Spleen (tissue), 11 donors: ENCODE measurements around the gene CEP68. TPM values are rescaled to one million over a fixed set of nuclear protein-coding genes. Genes with fewer than 3 reads are reported as not detected.
A peak's percentile ranks its signal among the peaks of the same experiment; 100 is the strongest.
"Not testable (repeated sequence)": the region's sequence is repeated elsewhere in the genome, so short reads cannot be mapped to it uniquely, and the experiment has no call there.

ENCODE experiments used
- DNase-seq: peaks from one replicate; pipeline ENCODE4 v3.0.0-alpha.2; 2020
- H3K27ac ChIP-seq, 8 donors: fragments of 200-600 bp; sonication (generic) in 7 of 8; 1 replicate in 4 of 8; 2 replicates in 4 of 8; pipeline versions ENCODE4 v1.5.0 to v1.8.0; 2016 to 2021; ENCODE audit warnings: inconsistent platforms in 4 of 8, mild to moderate bottlenecking in 4 of 8, moderate library complexity in 1 of 8
- H3K27me3 ChIP-seq, 7 donors: fragments of 200-600 bp; sonication (generic) in 6 of 7; replicated peaks in 1 of 7; 1 replicate in 4 of 7; 2 replicates in 3 of 7; pipeline versions ENCODE4 v1.5.0 to v1.8.0; 2016 to 2021; ENCODE audit warnings: inconsistent platforms in 3 of 7, mild to moderate bottlenecking in 1 of 7
- H3K36me3 ChIP-seq, 6 donors: fragments of 200-600 bp; sonication (generic) in 5 of 6; 1 replicate in 4 of 6; 2 replicates in 2 of 6; pipeline versions ENCODE4 v1.5.0 to v1.8.0; 2016 to 2021; ENCODE audit warnings: inconsistent platforms in 2 of 6
- H3K4me1 ChIP-seq, 6 donors: fragments of 200-600 bp; sonication (generic) in 5 of 6; 1 replicate in 3 of 6; 2 replicates in 3 of 6; pipeline versions ENCODE4 v1.5.0 to v1.8.0; 2016 to 2021; ENCODE audit warnings: inconsistent platforms in 3 of 6
- H3K4me3 ChIP-seq, 8 donors: fragments of 200-600 bp; sonication (generic) in 7 of 8; 1 replicate in 4 of 8; 2 replicates in 4 of 8; pipeline versions ENCODE4 v1.5.0 to v1.8.0; 2016 to 2021; ENCODE audit warnings: inconsistent platforms in 4 of 8, mild to moderate bottlenecking in 4 of 8, moderate library complexity in 2 of 8
- H3K9me3 ChIP-seq, 8 donors: fragments of 200-600 bp; sonication (generic) in 7 of 8; 1 replicate in 4 of 8; 2 replicates in 4 of 8; pipeline versions ENCODE4 v1.5.0 to v1.8.0; 2016 to 2021; ENCODE audit warnings: inconsistent platforms in 4 of 8
- CTCF ChIP-seq, 11 experiments: fragments of 200-600 bp in 7 of 11; fragments of 450-650 bp in 4 of 11; sonication (generic) in 4 of 11; IDR thresholded peaks in 8 of 11; conservative IDR thresholded peaks in 3 of 11; 1 replicate in 7 of 11; 2 replicates in 4 of 11; pipeline versions ENCODE4 v1.4.0 to v1.8.0; 2016 to 2021; ENCODE audit warnings: antibody characterized with exemption in 11 of 11, inconsistent platforms in 4 of 11, mild to moderate bottlenecking in 1 of 11
- POLR2A ChIP-seq, 3 donors: fragments of 450-650 bp; IDR thresholded peaks; one replicate each; pipeline ENCODE4 v1.5.1; 2017; ENCODE audit warnings: antibody characterized with exemption in 3 of 3, mild to moderate bottlenecking in 1 of 3
- POLR2AphosphoS5 ChIP-seq, 3 donors: sonication (generic); formaldehyde crosslinking; IDR thresholded peaks; one replicate each; pipeline ENCODE4 v1.5.1; 2017; ENCODE audit warnings: antibody characterized with exemption in 3 of 3
- WGBS, 5 donors: extraction: QIAGEN DNeasy Blood & Tissue Kit in 3 of 5; methylation state at CpG; one replicate each; pipeline versions ENCODE4 v1.1.5 to v1.1.7; 2013 to 2018; 5-methylcytosine and 5-hydroxymethylcytosine counted together
- intact Hi-C: fragments of 100-400 bp; cut with DNase I; formaldehyde crosslinking; loops from one replicate; pipeline ENCODE4 v1.15.0; 2023; ENCODE audit warnings: low total_unique reads
- polyA plus RNA-seq, 3 donors: library from polyadenylated mRNA; stranded (reverse); fragments of 200-250 nt; gene quantifications; one replicate each; pipeline ENCODE4 v1.2.1, GENCODE V29; 2013
- total RNA-seq, 7 donors: library from RNA; depleted of rRNA in 3 of 7; stranded (reverse); fragments of >200 nt in 3 of 7; fragmentation: NEBNext Ultra II Directional in 4 of 7; extraction: Animal tissue kit (Norgen Biotek cat#: 25700) in 4 of 7; gene quantifications; one replicate each; pipeline versions ENCODE4 v1.1.0 to v1.2.1, GENCODE V29; 2016 to 2021
- donor health status: healthy with polysubstance abuse.
- donor health status: DM: no; HTN: no; CAD: no; lungs with moderate emphysema.
- donor health status: DM: no; HTN: no; CAD: no.
- donor health status: Bipolar disorder and iron deficiency.
- donor health status: healthy.
- donor health status: DM: no; HTN: no; CAD: no.
- donor health status: DM: yes; HTN: yes; CAD: no.

Gene CEP68
- total and polyA plus RNA-seq, 10 donors = 5.2 to 26.7 (median 19.5) TPM

DNA sequence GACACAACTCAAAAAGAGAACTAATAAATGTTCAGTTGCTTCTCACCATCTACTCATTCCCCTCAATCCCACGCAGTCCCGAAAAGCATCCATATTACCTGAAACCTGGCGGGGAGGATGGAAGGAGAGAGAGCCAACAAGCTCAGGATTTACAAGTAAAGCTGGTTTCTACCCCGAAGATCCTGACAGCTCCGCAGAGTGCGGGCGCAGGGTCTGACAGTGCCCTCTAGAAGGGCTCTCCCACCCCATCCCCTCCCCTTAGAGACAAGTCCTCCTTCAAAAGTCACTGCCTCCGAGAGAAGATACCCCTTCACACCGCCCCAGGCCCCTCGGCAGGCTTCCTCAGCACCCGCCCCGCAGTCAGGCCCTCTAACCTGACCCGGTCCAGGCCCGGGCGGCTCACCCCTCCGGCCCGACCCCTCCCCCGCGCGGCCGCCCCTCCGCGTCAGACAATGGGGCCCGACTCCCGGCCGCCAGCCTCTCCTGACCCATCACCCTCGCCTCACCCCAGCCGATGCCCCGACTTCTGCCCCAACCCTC lies 73.1 kb downstream of the CEP68 start:
- Histone ChIP-seq H3K4me3 (peak overlapping the region; percentile 66 to 94 (median 80)), H3K36me3 (no peaks in the 10 kb centered on the region), H3K27ac (peak overlapping the region; percentile 89 to 99 (median 97)), H3K9me3 (no peaks in the 10 kb centered on the region), H3K4me1 (peaks cover 44 to 57% (median 54%) of the 10 kb centered on the region in 6 donors), H3K27me3 (no peaks in the 10 kb centered on the region)
- TF ChIP-seq POLR2AphosphoS5 (IDR thresholded peaks at IDR 0.05) = no peak
- no peak for TF ChIP-seq CTCF (IDR thresholded peaks at IDR 0.05 in 8 of 11, conservative IDR thresholded peaks at IDR 0.05 in 3 of 11)
- TF ChIP-seq POLR2A (IDR thresholded peaks at IDR 0.05) = no peak
- DNase-seq = peak; percentile 93
- intact Hi-C loops = loop anchor here (10.0 kb wide), 1 partner anchor 65 kb away; no protein-coding TSS in a partner anchor
- 0 to 2% (median 1%) methylated on average over 25 to 29 of the region's 29 CpGs for WGBS, 5 donors

GRCh38 chr2:65129826-65130663 lies 73.8 kb downstream of the CEP68 start, which contains the start of gene RAB1A:
RAB1A (minus strand) TSS chr2:65130106; CDS start chr2:65129915, 191 bp downstream.
- peak; percentile 100 for DNase-seq
- H3K9me3 ChIP-seq = no peaks in the 10 kb centered on the region
- intact Hi-C loops = loop anchor here (10.0 kb wide), 1 partner anchor 65 kb away; no protein-coding TSS in a partner anchor
- peak within 1 kb of the TSS; percentile 92 to 99 (median 97) for H3K27ac ChIP-seq
- H3K4me1 ChIP-seq = peaks cover 37 to 50% (median 48%) of the 10 kb centered on the region in 6 donors
- no peaks in the 10 kb centered on the region for H3K36me3 ChIP-seq
- no peaks in the 10 kb centered on the region for H3K27me3 ChIP-seq
- TF ChIP-seq CTCF (IDR thresholded peaks at IDR 0.05 in 8 of 11, conservative IDR thresholded peaks at IDR 0.05 in 3 of 11) (peak; percentile 12 to 79 (median 62)), POLR2A (IDR thresholded peaks at IDR 0.05) (peak; percentile 44 to 85 (median 74)), POLR2AphosphoS5 (IDR thresholded peaks at IDR 0.05) (peak; percentile 92 to 98 (median 95))
- peak within 1 kb of the TSS; percentile 66 to 94 (median 80) for H3K4me3 ChIP-seq
- 0 to 1% (median 1%) methylated on average over 34 to 76 of the region's 76 CpGs for WGBS, 5 donors

- DNase-seq = no peak
- intact Hi-C loops = no loop called here
- Histone ChIP-seq H3K4me1 (peaks cover 31 to 44% (median 41%) of the 10 kb centered on the region in 6 donors), H3K9me3 (no peaks in the 10 kb centered on the region), H3K36me3 (no peaks in the 10 kb centered on the region), H3K27me3 (no peaks in the 10 kb centered on the region), H3K27ac (peak overlapping the region; percentile 92 to 99 (median 97)), H3K4me3 (peak overlapping the region; percentile 47 to 94 (median 74))
- 12 to 21% (median 17%) methylated on average over 15 to 19 of the region's 19 CpGs for WGBS, 5 donors
- no peak for TF ChIP-seq CTCF (IDR thresholded peaks at IDR 0.05 in 8 of 11, conservative IDR thresholded peaks at IDR 0.05 in 3 of 11)
- TF ChIP-seq POLR2A (IDR thresholded peaks at IDR 0.05) = no peak
- TF ChIP-seq POLR2AphosphoS5 (IDR thresholded peaks at IDR 0.05) = no peak
These were observed 74.5 kb downstream of the CEP68 start for GRCh38 chr2:65130664-65131175.

DNA sequence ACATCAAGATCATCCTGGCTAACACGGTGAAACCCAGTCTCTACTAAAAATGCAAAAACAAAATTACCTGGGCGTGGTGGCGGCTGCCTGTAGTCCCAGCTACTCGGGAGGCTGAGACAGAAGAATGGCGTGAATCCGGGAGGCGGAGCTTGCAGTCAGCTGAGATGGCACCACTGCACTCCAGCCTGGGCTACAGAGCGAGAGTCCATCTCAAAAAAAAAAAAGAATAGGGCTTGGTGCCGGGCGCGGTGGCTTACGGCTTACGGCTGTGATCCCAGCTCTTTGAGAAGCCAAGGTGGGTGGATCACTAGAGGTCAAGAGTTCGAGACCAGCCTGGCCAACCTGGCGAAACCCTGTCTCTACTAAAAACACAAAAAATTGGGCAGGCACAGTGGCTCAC lies 76.7 kb downstream of the CEP68 start:
- DNase-seq, H3K9me3 ChIP-seq, H3K36me3 ChIP-seq, intact Hi-C loops, H3K4me3 ChIP-seq, H3K27ac ChIP-seq, H3K27me3 ChIP-seq: not testable (repeated sequence)
- peaks cover 8 to 26% (median 19%) of the 10 kb centered on the region in 6 donors for H3K4me1 ChIP-seq
- 89 to 93% (median 90%) methylated on average over 15 of the region's 15 CpGs for WGBS, 5 donors
